K562 (cell line): ENCODE measurements around the gene CILP. TPM values are rescaled to one million over a fixed set of nuclear protein-coding genes. Genes with fewer than 3 reads are reported as not detected.

Experiments
- polyA plus RNA-seq, 8 experiments: library from polyadenylated mRNA; depleted of rRNA in 4 of 8; stranded (reverse) in 5 of 8; unstranded in 3 of 8; fragments of >200 nt; fragmentation: Nextera tagmentation in 2 of 8; fragmentation: Illumina TruSeq in 1 of 8; extraction: Ambion mirVana in 2 of 8; extraction: Trizol in 1 of 8; gene quantifications; 2 replicates each; pipeline versions ENCODE4 v1.2.1 to v1.2.3, GENCODE V29; 2011 to 2014; ENCODE audit warnings: inconsistent platforms in 1 of 8, missing spikeins in 1 of 8
- small RNA-seq: library from RNA; depleted of rRNA; stranded (forward); fragments of <200 nt; gene quantifications from one replicate; pipeline ENCODE3, GENCODE V24; 2014
- total RNA-seq, 7 experiments: library from RNA; depleted of rRNA in 6 of 7; stranded (reverse); fragments of >200 nt in 6 of 7; fragmentation: Illumina TruSeq in 2 of 7; extraction: Trizol in 2 of 7; gene quantifications; 2 replicates each; pipeline versions ENCODE4 v1.2.1 to v1.2.3, GENCODE V29; 2011 to 2021; ENCODE audit warnings: low replicate concordance in 1 of 7

The CILP gene
- total and polyA plus RNA-seq, 9 of the 15 experiments (the other 6 are each of a cell fraction or from before 2014, with no cell fraction given) = 0.03 TPM; not detected in 8

Small RNAs within 50 kb of the gene (small RNA-seq; reads per million reads assigned to genes)
- not detected for gene AC068213.1
- not detected for gene RNU6-686P

Other genes starting within 250 kb of the CILP start
Only the 7 nearest of the 13 such genes appear.
- gene KBTBD13, start 134.7 kb downstream of the CILP start, total RNA-seq (2014; rRNA removed) = 0.09 TPM in 1 of 2 replicates, not detected in the other
- 0.06 and 0.07 TPM in 2 replicates for gene KBTBD13, start 134.7 kb downstream of the CILP start, total RNA-seq (2014; rRNA removed; fragmentation: Illumina TruSeq; extraction: Trizol)
- gene KBTBD13, start 134.7 kb downstream of the CILP start, total RNA-seq (2015; rRNA removed; fragmentation: Illumina TruSeq; extraction: Trizol) = not detected in 2 replicates
- gene KBTBD13, start 134.7 kb downstream of the CILP start, total RNA-seq (2021) = 0.11 and 0.13 TPM in 2 replicates
- not detected in 2 replicates for gene KBTBD13, start 134.7 kb downstream of the CILP start, polyA plus RNA-seq (2011; rRNA removed)
- gene KBTBD13, start 134.7 kb downstream of the CILP start, polyA plus RNA-seq (2014; fragmentation: Illumina TruSeq; extraction: Trizol) = 0.04 and 0.10 TPM in 2 replicates
- under 1 TPM in 1 of 2 experiments, not detected in 1; 0.07 TPM for gene KBTBD13, start 134.7 kb downstream of the CILP start, polyA plus RNA-seq (2014; fragmentation: Nextera tagmentation; extraction: Ambion mirVana)
- gene KBTBD13, start 134.7 kb downstream of the CILP start, polyA plus RNA-seq (2014; rRNA removed) = 0.12 and 0.22 TPM in 2 replicates
- 0.41 and 0.49 TPM in 2 replicates for gene UBAP1L, start 96.3 kb downstream of the CILP start, total RNA-seq (2014; rRNA removed)
- 0.33 and 0.41 TPM in 2 replicates for gene UBAP1L, start 96.3 kb downstream of the CILP start, total RNA-seq (2014; rRNA removed; fragmentation: Illumina TruSeq; extraction: Trizol)
- gene UBAP1L, start 96.3 kb downstream of the CILP start, total RNA-seq (2015; rRNA removed; fragmentation: Illumina TruSeq; extraction: Trizol) = 0.58 and 0.68 TPM in 2 replicates
- gene UBAP1L, start 96.3 kb downstream of the CILP start, total RNA-seq (2021) = 0.71 and 1.0 TPM in 2 replicates
- 0.25 and 0.51 TPM in 2 replicates for gene UBAP1L, start 96.3 kb downstream of the CILP start, polyA plus RNA-seq (2011; rRNA removed)
- gene UBAP1L, start 96.3 kb downstream of the CILP start, polyA plus RNA-seq (2014; fragmentation: Illumina TruSeq; extraction: Trizol) = 0.16 and 0.21 TPM in 2 replicates
- gene UBAP1L, start 96.3 kb downstream of the CILP start, polyA plus RNA-seq (2014; fragmentation: Nextera tagmentation; extraction: Ambion mirVana) = not detected
- 0.44 and 0.70 TPM in 2 replicates for gene UBAP1L, start 96.3 kb downstream of the CILP start, polyA plus RNA-seq (2014; rRNA removed)
- 16.4 and 18.9 TPM in 2 replicates for gene PDCD7, start 77.7 kb downstream of the CILP start, total RNA-seq (2014; rRNA removed)
- 15.8 and 17.1 TPM in 2 replicates for gene PDCD7, start 77.7 kb downstream of the CILP start, total RNA-seq (2014; rRNA removed; fragmentation: Illumina TruSeq; extraction: Trizol)
- gene PDCD7, start 77.7 kb downstream of the CILP start, total RNA-seq (2015; rRNA removed; fragmentation: Illumina TruSeq; extraction: Trizol) = 15.7 and 18.8 TPM in 2 replicates
- 22.8 and 24.4 TPM in 2 replicates for gene PDCD7, start 77.7 kb downstream of the CILP start, total RNA-seq (2021)
- 20.1 and 21.9 TPM in 2 replicates for gene PDCD7, start 77.7 kb downstream of the CILP start, polyA plus RNA-seq (2011; rRNA removed)
- gene PDCD7, start 77.7 kb downstream of the CILP start, polyA plus RNA-seq (2014; fragmentation: Illumina TruSeq; extraction: Trizol) = 26.5 and 30.2 TPM in 2 replicates
- 10 to 100 TPM; 11.8 to 12.1 TPM for gene PDCD7, start 77.7 kb downstream of the CILP start, polyA plus RNA-seq (2014; fragmentation: Nextera tagmentation; extraction: Ambion mirVana)
- gene PDCD7, start 77.7 kb downstream of the CILP start, polyA plus RNA-seq (2014; rRNA removed) = 19.1 and 22.9 TPM in 2 replicates
- 37.0 and 39.6 TPM in 2 replicates for gene CLPX, start 26.1 kb downstream of the CILP start, total RNA-seq (2014; rRNA removed)
- gene CLPX, start 26.1 kb downstream of the CILP start, total RNA-seq (2014; rRNA removed; fragmentation: Illumina TruSeq; extraction: Trizol) = 50.9 and 55.9 TPM in 2 replicates
- 51.3 and 52.1 TPM in 2 replicates for gene CLPX, start 26.1 kb downstream of the CILP start, total RNA-seq (2015; rRNA removed; fragmentation: Illumina TruSeq; extraction: Trizol)
- gene CLPX, start 26.1 kb downstream of the CILP start, total RNA-seq (2021) = 61.5 and 67.1 TPM in 2 replicates
- gene CLPX, start 26.1 kb downstream of the CILP start, polyA plus RNA-seq (2011; rRNA removed) = 50.2 and 79.0 TPM in 2 replicates
- gene CLPX, start 26.1 kb downstream of the CILP start, polyA plus RNA-seq (2014; fragmentation: Illumina TruSeq; extraction: Trizol) = 54.6 and 63.1 TPM in 2 replicates
- 10 to 100 TPM; 11.2 to 13.4 TPM for gene CLPX, start 26.1 kb downstream of the CILP start, polyA plus RNA-seq (2014; fragmentation: Nextera tagmentation; extraction: Ambion mirVana)
- 66.6 and 83.3 TPM in 2 replicates for gene CLPX, start 26.1 kb downstream of the CILP start, polyA plus RNA-seq (2014; rRNA removed)
- gene PARP16, start 75.4 kb upstream of the CILP start, total RNA-seq (2014; rRNA removed) = 5.1 and 6.7 TPM in 2 replicates
- gene PARP16, start 75.4 kb upstream of the CILP start, total RNA-seq (2014; rRNA removed; fragmentation: Illumina TruSeq; extraction: Trizol) = 6.4 and 7.0 TPM in 2 replicates
- gene PARP16, start 75.4 kb upstream of the CILP start, total RNA-seq (2015; rRNA removed; fragmentation: Illumina TruSeq; extraction: Trizol) = 5.8 and 6.3 TPM in 2 replicates
- 7.6 TPM in 2 replicates for gene PARP16, start 75.4 kb upstream of the CILP start, total RNA-seq (2021)
- 7.5 and 10.3 TPM in 2 replicates for gene PARP16, start 75.4 kb upstream of the CILP start, polyA plus RNA-seq (2011; rRNA removed)
- 8.2 and 9.9 TPM in 2 replicates for gene PARP16, start 75.4 kb upstream of the CILP start, polyA plus RNA-seq (2014; fragmentation: Illumina TruSeq; extraction: Trizol)
- 1 to 10 TPM; 3.0 to 5.6 TPM for gene PARP16, start 75.4 kb upstream of the CILP start, polyA plus RNA-seq (2014; fragmentation: Nextera tagmentation; extraction: Ambion mirVana)
- gene PARP16, start 75.4 kb upstream of the CILP start, polyA plus RNA-seq (2014; rRNA removed) = 5.8 and 7.8 TPM in 2 replicates
- gene RNU5A-1, start 84.6 kb upstream of the CILP start, total RNA-seq (2014; rRNA removed) = not detected in 2 replicates
- gene RNU5A-1, start 84.6 kb upstream of the CILP start, total RNA-seq (2014; rRNA removed; fragmentation: Illumina TruSeq; extraction: Trizol) = not detected in 2 replicates
- gene RNU5A-1, start 84.6 kb upstream of the CILP start, total RNA-seq (2015; rRNA removed; fragmentation: Illumina TruSeq; extraction: Trizol) = not detected in 2 replicates
- not detected in 2 replicates for gene RNU5A-1, start 84.6 kb upstream of the CILP start, total RNA-seq (2021)
- gene RNU5A-1, start 84.6 kb upstream of the CILP start, polyA plus RNA-seq (2011; rRNA removed) = not detected in 2 replicates
- not detected in 2 replicates for gene RNU5A-1, start 84.6 kb upstream of the CILP start, polyA plus RNA-seq (2014; fragmentation: Illumina TruSeq; extraction: Trizol)
- not detected for gene RNU5A-1, start 84.6 kb upstream of the CILP start, polyA plus RNA-seq (2014; fragmentation: Nextera tagmentation; extraction: Ambion mirVana)
- gene RNU5A-1, start 84.6 kb upstream of the CILP start, polyA plus RNA-seq (2014; rRNA removed) = not detected in 2 replicates
- not detected in 2 replicates for gene RNU5B-1, start 93.2 kb upstream of the CILP start, total RNA-seq (2014; rRNA removed)
- not detected in 2 replicates for gene RNU5B-1, start 93.2 kb upstream of the CILP start, total RNA-seq (2014; rRNA removed; fragmentation: Illumina TruSeq; extraction: Trizol)
- gene RNU5B-1, start 93.2 kb upstream of the CILP start, total RNA-seq (2015; rRNA removed; fragmentation: Illumina TruSeq; extraction: Trizol) = not detected in 2 replicates
- 14.2 TPM in 1 of 2 replicates, not detected in the other for gene RNU5B-1, start 93.2 kb upstream of the CILP start, total RNA-seq (2021)
- not detected in 2 replicates for gene RNU5B-1, start 93.2 kb upstream of the CILP start, polyA plus RNA-seq (2011; rRNA removed)
- gene RNU5B-1, start 93.2 kb upstream of the CILP start, polyA plus RNA-seq (2014; fragmentation: Illumina TruSeq; extraction: Trizol) = not detected in 2 replicates
- not detected for gene RNU5B-1, start 93.2 kb upstream of the CILP start, polyA plus RNA-seq (2014; fragmentation: Nextera tagmentation; extraction: Ambion mirVana)
- not detected in 2 replicates for gene RNU5B-1, start 93.2 kb upstream of the CILP start, polyA plus RNA-seq (2014; rRNA removed)